ENCODE data around the gene SULT1A1.
"Not testable (repeated sequence)": the region's sequence is repeated elsewhere in the genome, so short reads cannot be mapped to it uniquely, and the experiment has no call there.

The SULT1A1 gene

GRCh38 chr16:28569021-28569420, 40.8 kb downstream of the SULT1A1 start:
- no peaks in the 10 kb centered on the region for H3K27me3 Mint-ChIP-seq (ENCODE audit: low read depth)
- no peak overlapping the region for H3K27ac Mint-ChIP-seq
- H3K4me3 Mint-ChIP-seq: no peak overlapping the region
- no peak for DNase-seq (ENCODE audit: low spot score)
- H3K36me3 Mint-ChIP-seq (ENCODE audit: low read depth): peaks cover 23% of the 10 kb centered on the region
- peaks cover 18% of the 10 kb centered on the region for H3K9me3 Mint-ChIP-seq
- peaks cover 2% of the 10 kb centered on the region for H3K4me1 Mint-ChIP-seq (ENCODE audit: low read depth)

GRCh38 chr16:28567292-28567691, 42.6 kb downstream of the SULT1A1 start:
- Mint-ChIP-seq H3K4me3 (no peak overlapping the region), H3K4me1 (ENCODE audit: low read depth) (peaks cover 7% of the 10 kb centered on the region), H3K9me3 (peaks cover 18% of the 10 kb centered on the region), H3K27me3 (ENCODE audit: low read depth) (no peaks in the 10 kb centered on the region), H3K27ac (no peak overlapping the region), H3K36me3 (ENCODE audit: low read depth) (peaks cover 23% of the 10 kb centered on the region)
- DNase-seq (ENCODE audit: low spot score): no peak

GRCh38 chr16:28566233-28566925, 43.5 kb downstream of the SULT1A1 start:
- not testable (repeated sequence) for H3K4me3 Mint-ChIP-seq; DNase-seq (ENCODE audit: low spot score); H3K27ac Mint-ChIP-seq; H3K4me1 Mint-ChIP-seq (ENCODE audit: low read depth); H3K27me3 Mint-ChIP-seq (ENCODE audit: low read depth)
- peaks cover 18% of the 10 kb centered on the region for H3K9me3 Mint-ChIP-seq
- peaks cover 25% of the 10 kb centered on the region for H3K36me3 Mint-ChIP-seq (ENCODE audit: low read depth)

- Mint-ChIP-seq H3K4me3 (no peak overlapping the region), H3K27me3 (ENCODE audit: low read depth) (no peaks in the 10 kb centered on the region), H3K9me3 (peaks cover 18% of the 10 kb centered on the region), H3K27ac (no peak overlapping the region), H3K4me1 (ENCODE audit: low read depth) (peaks cover 9% of the 10 kb centered on the region), H3K36me3 (ENCODE audit: low read depth) (peaks cover 41% of the 10 kb centered on the region)
- DNase-seq (ENCODE audit: low spot score): no peak
Observed at GRCh38 chr16:28563218-28563617, 46.6 kb downstream of the SULT1A1 start.

GRCh38 chr16:28562199-28562598, 47.6 kb downstream of the SULT1A1 start:
- H3K27me3 Mint-ChIP-seq (ENCODE audit: low read depth): no peaks in the 10 kb centered on the region
- no peak for DNase-seq (ENCODE audit: low spot score)
- H3K36me3 Mint-ChIP-seq (ENCODE audit: low read depth): peaks cover 41% of the 10 kb centered on the region
- H3K4me1 Mint-ChIP-seq (ENCODE audit: low read depth): peaks cover 9% of the 10 kb centered on the region
- H3K27ac Mint-ChIP-seq: no peak overlapping the region
- peaks cover 12% of the 10 kb centered on the region for H3K9me3 Mint-ChIP-seq
- H3K4me3 Mint-ChIP-seq: no peak overlapping the region

GRCh38 chr16:28561557-28562187, 48.2 kb downstream of the SULT1A1 start:
- no peak for DNase-seq (ENCODE audit: low spot score)
- H3K9me3 Mint-ChIP-seq: peaks cover 10% of the 10 kb centered on the region
- H3K27me3 Mint-ChIP-seq (ENCODE audit: low read depth): no peaks in the 10 kb centered on the region
- no peak overlapping the region for H3K4me3 Mint-ChIP-seq
- H3K36me3 Mint-ChIP-seq (ENCODE audit: low read depth): peaks cover 43% of the 10 kb centered on the region
- H3K27ac Mint-ChIP-seq: no peak overlapping the region
- peaks cover 9% of the 10 kb centered on the region for H3K4me1 Mint-ChIP-seq (ENCODE audit: low read depth)

GRCh38 chr16:28558456-28558855, 51.4 kb downstream of the SULT1A1 start:
- no peak overlapping the region for H3K27ac Mint-ChIP-seq
- no peaks in the 10 kb centered on the region for H3K9me3 Mint-ChIP-seq
- no peaks in the 10 kb centered on the region for H3K27me3 Mint-ChIP-seq (ENCODE audit: low read depth)
- H3K4me3 Mint-ChIP-seq: no peak overlapping the region
- peaks cover 18% of the 10 kb centered on the region for H3K4me1 Mint-ChIP-seq (ENCODE audit: low read depth)
- no peak for DNase-seq (ENCODE audit: low spot score)
- peaks cover 33% of the 10 kb centered on the region for H3K36me3 Mint-ChIP-seq (ENCODE audit: low read depth)

- no peak overlapping the region for H3K4me3 Mint-ChIP-seq
- H3K27me3 Mint-ChIP-seq (ENCODE audit: low read depth): no peaks in the 10 kb centered on the region
- H3K4me1 Mint-ChIP-seq (ENCODE audit: low read depth): peaks cover 12% of the 10 kb centered on the region
Observed at GRCh38 chr16:28556914-28557320, 52.9 kb downstream of the SULT1A1 start.

GRCh38 chr16:28555561-28555960, 54.3 kb downstream of the SULT1A1 start:
- Mint-ChIP-seq H3K9me3 (no peaks in the 10 kb centered on the region), H3K4me1 (ENCODE audit: low read depth) (peaks cover 10% of the 10 kb centered on the region), H3K27me3 (ENCODE audit: low read depth) (no peaks in the 10 kb centered on the region), H3K36me3 (ENCODE audit: low read depth) (peaks cover 31% of the 10 kb centered on the region), H3K27ac (no peak overlapping the region), H3K4me3 (no peak overlapping the region)
- DNase-seq (ENCODE audit: low spot score): peak; percentile 8

More at GRCh38 chr16:28556914-28557320, 52.9 kb downstream of the SULT1A1 start:
- Mint-ChIP-seq H3K9me3 (no peaks in the 10 kb centered on the region), H3K36me3 (ENCODE audit: low read depth) (peaks cover 33% of the 10 kb centered on the region), H3K27ac (no peak overlapping the region)
- DNase-seq (ENCODE audit: low spot score): no peak
